GM12878 (cell line): ENCODE measurements around the gene GATA3. TPM values are rescaled to one million over a fixed set of nuclear protein-coding genes. Genes with fewer than 3 reads are reported as not detected.

Source experiments
- BMI1 ChIP-seq: fragments of 450-650 bp; IDR thresholded peaks from 2 replicates; pipeline ENCODE4 v1.6.1; 2016; ENCODE audit warnings: mild to moderate bottlenecking, moderate library complexity, borderline replicate concordance
- EED ChIP-seq: sonication (generic); IDR thresholded peaks from 2 replicates; pipeline ENCODE4 v1.6.1; 2016; ENCODE audit warnings: antibody characterized with exemption, low read depth
- EP300 ChIP-seq, 2 experiments: fragments of 150-350 bp in 1 of 2; IDR thresholded peaks; 2 replicates each; pipeline ENCODE4 v1.6.1; 2011 to 2012; ENCODE audit warnings: low read depth in 2 of 2, low read length in 2 of 2, borderline replicate concordance in 1 of 2, improper control_type of control experiment in 1 of 2, inconsistent platforms in 1 of 2; ENCODE audit not compliant: control insufficient read depth in 1 of 2
- ETV6 ChIP-seq, 2 experiments: fragments of 450-650 bp in 1 of 2; IDR thresholded peaks in 1 of 2; conservative IDR thresholded peaks in 1 of 2; 2 replicates each; pipeline ENCODE4 v1.6.1; 2014; ENCODE audit warnings: antibody characterized with exemption in 1 of 2, borderline replicate concordance in 1 of 2, low read depth in 1 of 2, mild to moderate bottlenecking in 1 of 2, moderate library complexity in 1 of 2
- FOXM1 ChIP-seq: IDR thresholded peaks from 2 replicates; pipeline ENCODE4 v1.6.1; 2012; ENCODE audit warnings: low read depth, mild to moderate bottlenecking, inconsistent platforms, low read length, moderate library complexity
- IKZF2 ChIP-seq, 2 experiments: fragments of 450-650 bp; IDR thresholded peaks; 2 replicates each; pipeline ENCODE4 v1.6.1; 2017; ENCODE audit warnings: mild to moderate bottlenecking in 2 of 2, moderate library complexity in 2 of 2
- MEF2B ChIP-seq: fragments of 450-650 bp; IDR thresholded peaks from 2 replicates; pipeline ENCODE4 v1.6.1; 2018; ENCODE audit warnings: mild to moderate bottlenecking, moderate library complexity; ENCODE audit not compliant: partially characterized antibody, poor library complexity, severe bottlenecking
- MTA3 ChIP-seq: IDR thresholded peaks from 2 replicates; pipeline ENCODE4 v1.6.1; 2012; ENCODE audit warnings: low read length, inconsistent platforms, borderline replicate concordance
- NFYA ChIP-seq: IDR thresholded peaks from 2 replicates; pipeline ENCODE4 v1.6.1; 2011; ENCODE audit warnings: low read depth, mild to moderate bottlenecking, low read length, improper control_type of control experiment, borderline replicate concordance
- NR2C2 ChIP-seq: IDR thresholded peaks from 2 replicates; pipeline ENCODE4 v1.6.1; 2011; ENCODE audit warnings: borderline replicate concordance, low read depth; ENCODE audit not compliant: control insufficient read depth, insufficient read length
- POLR2A ChIP-seq: IDR thresholded peaks from 2 replicates; pipeline ENCODE4 v1.6.1; 2011; ENCODE audit warnings: low read depth, mild to moderate bottlenecking, low read length
- POLR2AphosphoS2 ChIP-seq: IDR thresholded peaks from 2 replicates; pipeline ENCODE4 v1.6.1; 2011; ENCODE audit warnings: low read depth, mild to moderate bottlenecking, low read length, improper control_type of control experiment, moderate library complexity
- POLR2AphosphoS5 ChIP-seq: IDR thresholded peaks from 2 replicates; pipeline ENCODE4 v1.6.1; 2011; ENCODE audit warnings: mild to moderate bottlenecking, low read length, inconsistent platforms
- RAD21 ChIP-seq: IDR thresholded peaks from 2 replicates; pipeline ENCODE4 v1.6.1; 2011; ENCODE audit warnings: mild to moderate bottlenecking, low read depth, low read length, moderate library complexity; ENCODE audit not compliant: insufficient read depth
- RAD51 ChIP-seq: fragments of 450-650 bp; IDR thresholded peaks from 2 replicates; pipeline ENCODE4 v1.6.1; 2016; ENCODE audit warnings: moderate library complexity, mild to moderate bottlenecking, inconsistent platforms
- RB1 ChIP-seq: fragments of 450-650 bp; formaldehyde crosslinking; IDR thresholded peaks from 2 replicates; pipeline ENCODE4 v1.6.1; 2017; ENCODE audit warnings: mild to moderate bottlenecking, borderline replicate concordance
- RELA ChIP-seq: fragments of 450-650 bp; IDR thresholded peaks from 2 replicates; pipeline ENCODE4 v1.8.0; 2014; ENCODE audit warnings: borderline replicate concordance; ENCODE audit not compliant: partially characterized antibody
- RFX5 ChIP-seq: IDR thresholded peaks from 2 replicates; pipeline ENCODE4 v1.6.1; 2011; ENCODE audit warnings: low read depth, low read length, improper control_type of control experiment
- SMAD5 ChIP-seq: IDR thresholded peaks from 2 replicates; pipeline ENCODE4 v1.6.1; 2016; ENCODE audit warnings: antibody characterized with exemption, low read depth
- SMC3 ChIP-seq: IDR thresholded peaks from 2 replicates; pipeline ENCODE4 v1.6.1; 2011; ENCODE audit warnings: low read length, improper control_type of control experiment, borderline replicate concordance
- SPI1 ChIP-seq: IDR thresholded peaks from 2 replicates; pipeline ENCODE4 v1.6.1; 2011; ENCODE audit warnings: low read depth, mild to moderate bottlenecking, low read length, moderate library complexity, borderline replicate concordance; ENCODE audit not compliant: insufficient read depth
- SREBF2 ChIP-seq: IDR thresholded peaks from 2 replicates; pipeline ENCODE4 v1.6.1; 2012; ENCODE audit warnings: mild to moderate bottlenecking, low read length
- TARDBP ChIP-seq: IDR thresholded peaks from 2 replicates; pipeline ENCODE4 v1.6.1; 2016; ENCODE audit warnings: borderline replicate concordance
- TBL1XR1 ChIP-seq: IDR thresholded peaks from 2 replicates; pipeline ENCODE4 v1.6.1; 2012; ENCODE audit warnings: low read depth, low read length, improper control_type of control experiment
- WRNIP1 ChIP-seq: IDR thresholded peaks from 2 replicates; pipeline ENCODE4 v1.6.1; 2011; ENCODE audit warnings: low read depth, low read length, improper control_type of control experiment, borderline replicate concordance
- YY1 ChIP-seq: IDR thresholded peaks from 2 replicates; pipeline ENCODE4 v1.6.1; 2011; ENCODE audit warnings: low read depth, mild to moderate bottlenecking, low read length
- ZNF217 ChIP-seq: fragments of 450-650 bp; IDR thresholded peaks from 2 replicates; pipeline ENCODE4 v1.6.1; 2017; ENCODE audit warnings: antibody characterized with exemption, mild to moderate bottlenecking
- ZNF274 ChIP-seq: IDR thresholded peaks from one replicate; pipeline ENCODE4 v1.8.0; 2011; ENCODE audit not compliant: insufficient read length, insufficient read depth
- ZNF384 ChIP-seq: IDR thresholded peaks from 2 replicates; pipeline ENCODE4 v1.6.1; 2012; ENCODE audit warnings: low read depth, mild to moderate bottlenecking, low read length, improper control_type of control experiment, borderline replicate concordance
- polyA plus RNA-seq, 11 experiments: library from polyadenylated mRNA; depleted of rRNA in 4 of 11; unstranded in 6 of 11; stranded (reverse) in 5 of 11; fragments of >200 nt; fragmentation: Nextera tagmentation in 4 of 11; fragmentation: Illumina TruSeq in 1 of 11; extraction: Ambion mirVana in 4 of 11; extraction: Trizol in 1 of 11; gene quantifications; 1 replicate in 1 of 11; 2 replicates in 10 of 11; pipeline versions ENCODE4 v1.2.1 to v1.2.3, GENCODE V29; 2011 to 2016; ENCODE audit warnings: inconsistent platforms in 2 of 11, missing spikeins in 2 of 11, low read depth in 1 of 11
- total RNA-seq, 4 experiments: library from RNA; depleted of rRNA in 3 of 4; stranded (reverse); fragments of >200 nt in 3 of 4; fragmentation: Illumina TruSeq in 1 of 4; extraction: Trizol in 1 of 4; gene quantifications; 2 replicates each; pipeline versions ENCODE4 v1.2.1 to v1.2.3, GENCODE V29; 2013 to 2021
- TF ChIP-seq, protein P1 (sequence below): fragments of 450-650 bp; conservative IDR thresholded peaks from 2 replicates; pipeline ENCODE4 v1.6.1; 2017; ENCODE audit warnings: mild to moderate bottlenecking, moderate library complexity
- TF ChIP-seq, protein P2 (sequence below): IDR thresholded peaks from 2 replicates; pipeline ENCODE4 v1.6.1; 2011; ENCODE audit warnings: low read depth, mild to moderate bottlenecking, low read length, moderate library complexity, borderline replicate concordance; ENCODE audit errors: extremely low read depth

Gene GATA3
- total and polyA plus RNA-seq, 10 of the 15 experiments (the other 5 are each of a cell fraction or from before 2014, with no cell fraction given) = 0.08 to 0.80 (median 0.29) TPM

DNA sequence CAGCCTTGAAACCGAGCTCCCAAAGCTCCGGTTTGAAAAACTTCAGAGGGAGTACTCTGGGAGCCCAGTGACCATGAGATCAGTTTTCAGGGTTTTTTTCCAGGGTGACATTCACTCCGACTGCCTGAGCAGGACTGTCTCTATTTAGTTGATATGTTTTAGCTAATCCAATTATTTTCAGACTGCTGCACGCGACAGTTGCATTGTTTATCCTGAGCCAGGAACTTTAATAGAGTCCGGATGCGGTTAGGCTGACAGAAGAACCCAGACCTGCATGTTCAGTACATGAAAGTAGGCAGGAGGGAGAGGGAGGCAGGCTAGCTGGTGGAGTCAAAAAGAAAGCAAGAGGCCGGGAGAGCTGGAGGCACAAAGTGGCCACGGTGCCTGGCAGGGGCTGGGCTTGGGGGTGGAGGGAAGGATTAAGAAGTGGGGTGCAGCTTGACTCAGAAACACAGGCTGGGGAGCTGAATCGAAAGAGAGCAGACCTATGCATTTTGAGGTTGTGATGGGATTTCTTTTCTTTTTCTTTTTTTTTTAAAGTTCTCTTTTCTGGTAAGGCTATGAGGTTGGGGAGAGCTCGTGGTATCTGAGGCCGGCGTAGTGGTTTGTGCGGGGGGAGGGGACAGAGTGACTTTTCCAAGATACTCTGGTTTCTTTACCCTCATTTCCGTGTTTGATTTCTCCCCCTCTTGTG, 5.7 kb downstream of the GATA3 start (continued):
- TF ChIP-seq, protein P1, sequence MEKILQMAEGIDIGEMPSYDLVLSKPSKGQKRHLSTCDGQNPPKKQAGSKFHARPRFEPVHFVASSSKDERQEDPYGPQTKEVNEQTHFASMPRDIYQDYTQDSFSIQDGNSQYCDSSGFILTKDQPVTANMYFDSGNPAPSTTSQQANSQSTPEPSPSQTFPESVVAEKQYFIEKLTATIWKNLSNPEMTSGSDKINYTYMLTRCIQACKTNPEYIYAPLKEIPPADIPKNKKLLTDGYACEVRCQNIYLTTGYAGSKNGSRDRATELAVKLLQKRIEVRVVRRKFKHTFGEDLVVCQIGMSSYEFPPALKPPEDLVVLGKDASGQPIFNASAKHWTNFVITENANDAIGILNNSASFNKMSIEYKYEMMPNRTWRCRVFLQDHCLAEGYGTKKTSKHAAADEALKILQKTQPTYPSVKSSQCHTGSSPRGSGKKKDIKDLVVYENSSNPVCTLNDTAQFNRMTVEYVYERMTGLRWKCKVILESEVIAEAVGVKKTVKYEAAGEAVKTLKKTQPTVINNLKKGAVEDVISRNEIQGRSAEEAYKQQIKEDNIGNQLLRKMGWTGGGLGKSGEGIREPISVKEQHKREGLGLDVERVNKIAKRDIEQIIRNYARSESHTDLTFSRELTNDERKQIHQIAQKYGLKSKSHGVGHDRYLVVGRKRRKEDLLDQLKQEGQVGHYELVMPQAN = no peak
- TF ChIP-seq EP300 (IDR thresholded peaks at IDR 0.05; ENCODE audit: borderline replicate concordance in 1 of 2, control insufficient read depth in 1 of 2, low read depth in 2 of 2, low read length in 2 of 2) (no peak), RAD51 (no peak), TBL1XR1 (no peak), ZNF384 (no peak), BMI1 (no peak), NFYA (no peak), POLR2AphosphoS2 (no peak), EED (no peak; the same call in none of the 2 replicates), IKZF2 (IDR thresholded peaks at IDR 0.05) (no peak; a peak in 1 of 4 replicates), RELA (peak; percentile 31), TARDBP (no peak), MTA3 (0 out of 2 replicates have a peak, but pooled peaks have one; percentile 39), SREBF2 (no peak), POLR2AphosphoS5 (no peak), RB1 (no peak), YY1 (0 out of 2 replicates have a peak, but pooled peaks have one; percentile 20), WRNIP1 (no peak), SMC3 (no peak), MEF2B (no peak), ZNF217 (no peak), SMAD5 (no peak), RAD21 (no peak), SPI1 (no peak), RFX5 (no peak), ZNF274 (no peak), ETV6 (conservative IDR thresholded peaks at IDR 0.05 in 1 of 2, IDR thresholded peaks at IDR 0.05 in 1 of 2; ENCODE audit: borderline replicate concordance in 1 of 2, low read depth in 1 of 2) (no peak), NR2C2 (no peak), FOXM1 (no peak), POLR2A (peak; percentile 36; the same call in 1 of the 2 replicates)
- TF ChIP-seq, protein P2, sequence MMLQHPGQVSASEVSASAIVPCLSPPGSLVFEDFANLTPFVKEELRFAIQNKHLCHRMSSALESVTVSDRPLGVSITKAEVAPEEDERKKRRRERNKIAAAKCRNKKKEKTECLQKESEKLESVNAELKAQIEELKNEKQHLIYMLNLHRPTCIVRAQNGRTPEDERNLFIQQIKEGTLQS = no peak
